HepG2 (cell line): Measurements from ENCODE around the gene ETHE1. TPM values are rescaled to one million over a fixed set of nuclear protein-coding genes. Genes with fewer than 3 reads are reported as not detected.

Experiments used
- CHCHD3 ChIP-seq: sonication (generic); formaldehyde crosslinking; IDR thresholded peaks from 2 replicates; pipeline ENCODE4 v1.8.0; 2022; ENCODE audit warnings: mild to moderate bottlenecking, missing genetic modification reagents, moderate library complexity
- FOXP4 ChIP-seq: sonication (generic); formaldehyde crosslinking; IDR thresholded peaks from 2 replicates; pipeline ENCODE4 v1.4.0; 2020; ENCODE audit warnings: missing genetic modification reagents
- GATAD1 ChIP-seq: IDR thresholded peaks from 2 replicates; pipeline ENCODE4 v1.6.1; 2016; ENCODE audit warnings: missing genetic modification reagents, missing compliant biosample characterization
- GMEB1 ChIP-seq: sonication (generic); formaldehyde crosslinking; IDR thresholded peaks from 2 replicates; pipeline ENCODE4 v1.5.1; 2020; ENCODE audit warnings: missing genetic modification reagents, mild to moderate bottlenecking, borderline replicate concordance
- HNRNPK ChIP-seq: fragments of 200-400 bp; formaldehyde crosslinking; IDR thresholded peaks from 2 replicates; pipeline ENCODE4 v1.6.1; 2018; ENCODE audit warnings: low read length, low read depth, moderate library complexity, mild to moderate bottlenecking; ENCODE audit not compliant: poor library complexity, severe bottlenecking
- PATZ1 ChIP-seq: sonication (generic); formaldehyde crosslinking; IDR thresholded peaks from 2 replicates; pipeline ENCODE4 v1.4.0; 2020; ENCODE audit warnings: missing genetic modification reagents
- PRDM15 ChIP-seq: sonication (generic); formaldehyde crosslinking; IDR thresholded peaks from 2 replicates; pipeline ENCODE4 v1.4.0; 2020; ENCODE audit warnings: missing genetic modification reagents
- RFXANK ChIP-seq: IDR thresholded peaks from 2 replicates; pipeline ENCODE4 v1.6.1; 2016
- SAP130 ChIP-seq: IDR thresholded peaks from 2 replicates; pipeline ENCODE4 v1.6.1; 2016; ENCODE audit warnings: low read depth
- SMAD3 ChIP-seq: sonication (generic); formaldehyde crosslinking; IDR thresholded peaks from 2 replicates; pipeline ENCODE4 v1.4.0; 2020; ENCODE audit warnings: missing genetic modification reagents
- TFDP2 ChIP-seq: sonication (generic); formaldehyde crosslinking; IDR thresholded peaks from 2 replicates; pipeline ENCODE4 v1.4.0; 2020; ENCODE audit warnings: missing genetic modification reagents
- YY1 ChIP-seq: IDR thresholded peaks from 2 replicates; pipeline ENCODE4 v1.6.1; 2011; ENCODE audit warnings: low read length, low read depth, moderate library complexity, mild to moderate bottlenecking; ENCODE audit not compliant: insufficient read depth, insufficient replicate concordance
- ZFP36 ChIP-seq: fragments of 150-350 bp; IDR thresholded peaks from 2 replicates; pipeline ENCODE4 v1.6.1; 2018; ENCODE audit warnings: borderline replicate concordance, low read length, low read depth; ENCODE audit not compliant: partially characterized antibody
- ZNF644 ChIP-seq: IDR thresholded peaks from 2 replicates; pipeline ENCODE4 v1.6.1; 2016; ENCODE audit warnings: low read depth
- ZNF660 ChIP-seq: sonication (generic); formaldehyde crosslinking; IDR thresholded peaks from 2 replicates; pipeline ENCODE4 v1.5.1; 2020; ENCODE audit warnings: mild to moderate bottlenecking, low read depth, missing genetic modification reagents, borderline replicate concordance
- ZNF777 ChIP-seq: sonication (generic); formaldehyde crosslinking; IDR thresholded peaks from 2 replicates; pipeline ENCODE4 v1.4.0; 2020; ENCODE audit warnings: missing genetic modification reagents
- polyA plus RNA-seq, 8 experiments: library from polyadenylated mRNA; depleted of rRNA in 3 of 8; stranded (reverse) in 7 of 8; unstranded in 1 of 8; fragments of >200 nt; fragmentation: Illumina TruSeq in 4 of 8; extraction: Trizol in 4 of 8; gene quantifications; 2 replicates each; pipeline versions ENCODE4 v1.2.1 to v1.2.3, GENCODE V29; 2011 to 2016; ENCODE audit warnings: low read depth in 4 of 8, missing spikeins in 1 of 8, mixed read lengths in 1 of 8; ENCODE audit not compliant: insufficient read depth in 1 of 8
- total RNA-seq, 5 experiments: library from RNA; depleted of rRNA; stranded (reverse); fragments of >200 nt; fragmentation: Illumina TruSeq; extraction: Trizol; gene quantifications; 2 replicates each; pipeline ENCODE4 v1.2.3, GENCODE V29; 2016; ENCODE audit warnings: low read depth in 1 of 5

Gene ETHE1
- total and polyA plus RNA-seq, 2 of the 13 experiments (the other 11 are each of a cell fraction or from before 2014, with no cell fraction given): 32.5 to 58.4 TPM

DNA sequence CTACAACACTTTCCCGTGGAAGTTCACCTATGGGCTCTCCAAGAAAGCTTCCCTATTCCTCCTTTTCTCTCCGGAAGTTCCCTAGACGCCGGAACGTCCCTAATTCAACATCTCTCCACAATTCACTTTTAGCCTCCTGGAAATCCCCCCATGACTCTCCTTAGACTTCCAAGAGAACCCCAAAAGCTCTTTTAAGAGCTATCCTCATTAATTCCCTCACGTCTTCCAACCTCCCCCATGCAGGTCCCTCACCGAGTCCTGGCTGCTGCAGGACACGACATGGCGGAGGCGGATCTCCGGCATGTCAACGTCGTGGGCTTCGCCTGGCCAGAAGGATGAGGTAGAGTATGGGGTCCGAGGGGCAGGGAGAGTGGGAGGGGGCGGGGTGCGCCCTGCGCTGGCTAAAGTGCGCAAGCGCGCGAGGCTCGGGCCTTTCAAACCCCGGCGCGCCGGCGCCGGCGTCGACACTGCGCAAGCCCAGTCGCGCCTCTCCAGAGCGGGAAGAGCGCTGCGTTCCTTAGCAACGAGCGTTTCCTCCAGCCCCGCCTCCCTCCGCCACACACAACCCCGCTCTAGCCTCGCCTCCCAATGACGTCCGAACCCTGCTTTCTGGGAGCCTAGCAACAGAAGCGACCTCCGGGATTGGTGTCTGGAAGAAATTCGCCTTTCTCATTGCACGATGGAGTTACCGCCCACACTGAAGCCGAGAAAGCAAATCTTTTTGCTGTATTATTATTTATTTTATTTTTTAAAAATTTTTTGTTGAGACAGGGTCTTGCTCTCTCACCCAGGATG, 48.4 kb upstream of the ETHE1 start, which contains the start of the genes PINLYP and XRCC1 (continued):
- TF ChIP-seq PRDM15 (CRISPR knock-in tag) (no peak), GMEB1 (CRISPR knock-in tag) (peak; percentile 73; the same call in 1 of the 2 replicates), SMAD3 (no peak), GATAD1 (CRISPR knock-in tag) (peak; percentile 91), TFDP2 (CRISPR knock-in tag) (peak; percentile 90), ZNF660 (CRISPR knock-in tag) (no peak), PATZ1 (CRISPR knock-in tag) (0 out of 2 replicates have a peak, but pooled peaks have one; percentile 18), HNRNPK (peak; percentile 93), SAP130 (peak; percentile 91), FOXP4 (CRISPR knock-in tag) (0 out of 2 replicates have a peak, but pooled peaks have one; percentile 17), CHCHD3 (no peak), ZNF777 (CRISPR knock-in tag) (peak; percentile 32; the same call in 1 of the 2 replicates), ZNF644 (no peak), YY1 (peak; percentile 76), RFXANK (CRISPR knock-in tag) (peak; percentile 97), ZFP36 (no peak)
